Endothelial cell of umbilical vein (primary cell): ENCODE measurements around the gene ST6GALNAC3.

Experiments used
- CTCF ChIP-seq, 2 donors: IDR thresholded peaks; 1 replicate in 1 of 2; 2 replicates in 1 of 2; pipeline ENCODE4 v1.5.1; 2011; ENCODE audit warnings: low read length in 2 of 2, mild to moderate bottlenecking in 2 of 2, moderate library complexity in 2 of 2, control low read depth in 1 of 2, inconsistent platforms in 1 of 2, low read depth in 1 of 2; ENCODE audit not compliant: insufficient read depth in 1 of 2; ENCODE audit errors: extremely low read depth in 1 of 2
- POLR2A ChIP-seq: IDR thresholded peaks from 2 replicates; pipeline ENCODE4 v1.6.1; 2012; ENCODE audit warnings: low read depth, mild to moderate bottlenecking, control low read depth, low read length

GRCh38 chr1:76098845-76099244, 24.3 kb downstream of the ST6GALNAC3 start:
- TF ChIP-seq CTCF (IDR thresholded peaks at IDR 0.05; ENCODE audit: extremely low read depth in 1 of 2, insufficient read depth in 1 of 2, low read depth in 1 of 2, low read length in 2 of 2) = no peak
- no peak for TF ChIP-seq POLR2A
